Sciatic nerve (tissue), 2 donors: Measurements from ENCODE around the gene SZRD1. TPM values are rescaled to one million over a fixed set of nuclear protein-coding genes. Genes with fewer than 3 reads are reported as not detected.

Source experiments
- ATAC-seq: fragments of 200-7000 bp; cut with Tn5 transposase; one replicate; pipeline ENCODE4 v1.9.1; 2020; ENCODE audit warnings: mild to moderate bottlenecking, moderate library complexity
- DNase-seq: peaks from one replicate; pipeline ENCODE4 v3.0.0-alpha.2; 2020; ENCODE audit warnings: low spot score
- intact Hi-C: fragments of 100-400 bp; cut with DNase I; formaldehyde crosslinking; loops from one replicate; pipeline ENCODE4 v1.14.2; 2022
- total RNA-seq: library from RNA; stranded (reverse); fragmentation: NEBNext Ultra II Directional; extraction: Animal tissue kit (Norgen Biotek cat#: 25700); gene quantifications from one replicate; pipeline ENCODE4 v1.2.1, GENCODE V29; 2021
- donor health status: DM: no; HTN: no; CAD: no.
- donor health status: DM: no; HTN: no; CAD: no.

The SZRD1 gene
- total RNA-seq, 1 donor from 2014 or later = 99.4 TPM

DNA sequence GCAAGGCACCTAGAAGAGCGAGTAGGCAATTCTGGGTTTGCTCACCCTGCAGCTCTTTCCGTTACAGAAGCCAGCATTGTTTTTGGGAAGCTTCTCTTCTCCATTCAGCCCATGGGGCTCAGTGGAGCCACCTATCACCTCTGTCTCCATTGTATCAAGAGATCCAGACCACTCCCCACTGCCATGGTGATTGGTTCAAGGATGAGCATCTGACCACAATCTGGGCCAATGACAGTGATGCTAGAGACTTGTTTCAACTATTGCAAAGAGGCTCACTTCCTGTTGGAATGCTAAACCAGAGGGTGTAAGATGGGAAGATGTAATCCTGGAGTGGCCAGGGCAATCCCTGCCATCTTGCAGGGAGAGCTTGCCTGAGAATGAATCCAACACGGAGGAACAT lies 63.6 kb downstream of the SZRD1 start:
- ATAC-seq = no peak
- DNase-seq = no peak
- intact Hi-C loops = no loop called here

DNA sequence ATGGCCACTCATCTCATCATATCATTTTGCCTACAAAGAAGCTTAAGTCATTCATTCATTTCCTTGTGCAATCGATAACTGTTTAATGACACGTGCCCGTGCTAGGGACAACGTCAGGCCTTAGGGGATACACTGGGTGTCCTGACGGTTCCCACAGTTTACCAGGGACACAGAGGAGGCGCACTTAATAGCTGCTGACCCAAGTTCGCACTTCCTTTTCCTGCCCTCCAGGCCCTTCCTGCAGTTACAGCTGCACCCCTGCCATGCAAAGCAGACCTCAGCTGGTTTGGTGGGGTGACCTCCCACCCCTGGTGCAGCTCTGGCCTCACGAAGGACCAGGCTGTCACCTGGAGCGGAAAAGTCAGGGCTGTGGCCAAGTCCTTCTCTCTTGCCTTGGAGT lies 66.0 kb downstream of the SZRD1 start:
- ATAC-seq = no peak
- DNase-seq = no peak
- intact Hi-C loops = no loop called here

DNA sequence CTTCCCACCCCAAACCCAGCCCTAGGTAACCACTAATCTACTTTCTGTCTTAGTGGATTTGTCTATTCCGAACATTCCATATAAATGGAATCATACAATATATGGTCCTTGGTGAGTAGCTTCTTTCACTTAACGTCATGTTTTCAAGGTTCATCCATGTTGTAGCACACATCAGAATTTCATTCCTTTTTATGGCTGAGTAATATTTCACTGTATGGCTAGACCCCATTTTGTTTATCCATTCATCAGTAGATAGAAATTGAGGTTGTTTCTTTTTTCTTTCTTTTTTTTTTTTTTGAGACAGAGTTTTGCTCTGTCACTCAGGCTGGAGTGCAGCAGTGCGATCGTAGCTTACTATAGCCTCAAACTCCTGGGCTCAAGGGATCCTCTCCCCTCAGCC lies 67.0 kb downstream of the SZRD1 start:
- intact Hi-C loops = no loop called here
- DNase-seq (no peak), ATAC-seq (no peak)

DNA sequence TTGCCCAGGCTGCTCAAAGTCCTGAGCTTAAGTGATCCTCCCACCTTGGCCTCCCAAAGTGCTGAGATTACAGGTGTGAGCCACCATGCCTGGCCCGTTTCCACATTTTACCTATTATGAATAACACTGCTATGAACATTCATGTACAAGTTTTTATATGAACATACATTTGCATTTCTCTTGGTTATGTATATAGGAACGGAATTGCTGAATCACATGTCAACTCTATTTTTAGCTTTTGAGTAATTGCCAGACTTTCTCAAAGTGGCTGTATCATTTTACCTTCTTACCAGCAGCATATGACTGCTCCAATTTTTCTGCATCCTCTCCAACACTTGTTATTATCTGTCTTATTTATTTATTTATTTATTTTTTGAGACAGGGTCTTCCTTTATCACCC lies 67.5 kb downstream of the SZRD1 start:
- ATAC-seq (no peak), DNase-seq (no peak)
- intact Hi-C loops = no loop called here

DNA sequence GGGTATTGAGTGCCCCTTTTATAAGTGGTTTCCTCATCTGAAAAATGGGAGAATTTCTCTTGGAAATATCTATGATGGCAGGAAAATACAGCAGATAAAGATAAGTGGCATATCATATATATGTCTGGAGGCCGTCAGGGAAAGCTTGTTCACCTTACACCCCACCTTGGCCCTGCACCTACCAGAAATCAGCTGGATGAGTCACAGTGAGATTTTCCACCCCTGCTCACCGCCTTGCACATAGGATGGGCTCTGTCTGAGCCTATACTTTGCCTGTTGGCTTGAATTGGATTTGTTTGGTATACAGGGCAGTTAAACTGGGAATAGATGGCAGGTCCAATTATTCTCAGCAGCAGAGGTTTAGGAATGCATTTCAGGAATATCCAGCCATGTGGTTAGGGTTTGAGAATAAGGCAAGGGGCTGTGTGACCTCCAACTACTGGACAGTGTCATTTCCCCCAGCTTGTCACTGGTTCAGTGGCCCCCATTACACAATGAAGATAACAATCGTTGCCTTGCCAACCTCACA lies 70.0 kb downstream of the SZRD1 start, which contains the start of gene SPATA21:
TSS of gene SPATA21 (minus strand) at position 479 of the 529 bp plus-strand sequence. CDS start 6,053 bp downstream, outside the sequence.
- ATAC-seq = no peak
- intact Hi-C loops = no loop called here

DNA sequence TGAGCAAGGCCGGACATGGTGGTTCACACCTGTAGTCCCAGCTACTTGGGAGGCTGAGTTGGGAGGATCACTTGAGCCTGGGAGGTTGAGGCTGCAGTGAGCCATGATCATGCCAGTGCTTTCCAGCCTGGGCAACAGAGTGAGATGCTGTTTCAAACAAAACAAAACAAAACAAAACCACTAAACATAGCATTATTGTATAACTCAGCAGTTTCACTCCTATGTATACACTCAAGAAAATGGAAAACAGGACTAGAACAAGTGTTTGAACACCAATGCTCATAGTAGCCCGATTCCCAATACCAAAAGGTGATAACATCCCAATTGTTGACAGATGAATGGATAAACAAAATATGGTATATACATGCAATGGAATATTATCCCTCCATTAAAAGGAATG lies 71.5 kb downstream of the SZRD1 start:
- intact Hi-C loops = no loop called here

More for the DNA sequence above, 70.0 kb downstream of the SZRD1 start, which contains the start of gene SPATA21:
- no peak for DNase-seq

DNA sequence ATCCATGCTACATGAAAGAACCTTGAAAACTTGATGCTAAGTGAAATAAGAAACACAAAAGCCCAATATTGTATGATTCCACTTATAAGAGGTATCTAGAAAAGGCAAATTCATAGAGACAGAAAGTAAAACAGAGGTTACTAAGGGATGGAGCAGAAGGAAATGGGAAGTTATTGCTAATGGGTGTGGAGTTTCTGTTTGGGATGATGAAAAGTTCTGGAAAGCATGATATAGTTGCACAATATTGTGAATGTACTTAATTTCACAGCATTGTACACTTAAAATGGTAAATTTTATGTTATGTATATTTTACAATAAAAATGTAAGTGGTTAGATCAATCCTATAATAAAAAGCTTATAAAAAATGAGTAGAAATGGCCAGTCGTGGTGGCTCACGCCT lies 71.9 kb downstream of the SZRD1 start:
- no peak for DNase-seq
- ATAC-seq = no peak
- intact Hi-C loops = no loop called here

More for the DNA sequence above, 71.5 kb downstream of the SZRD1 start:
- no peak for DNase-seq
- no peak for ATAC-seq

DNA sequence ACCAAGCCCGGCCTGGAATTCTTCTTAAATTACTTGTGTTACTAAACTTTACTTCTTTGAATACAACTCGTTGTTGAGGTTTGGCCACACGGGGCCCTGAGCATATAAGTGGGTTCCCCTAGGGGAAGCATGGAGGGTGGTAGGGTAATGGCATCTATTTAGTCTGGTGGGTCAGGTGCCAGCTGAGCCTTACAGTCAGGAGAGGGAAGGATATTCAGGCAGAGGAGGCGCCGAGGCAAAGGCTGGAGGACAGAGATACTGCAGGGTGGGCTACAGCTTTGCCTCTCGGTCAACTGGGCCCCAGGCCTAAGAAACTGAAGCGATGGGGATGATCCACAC lies 73.1 kb downstream of the SZRD1 start:
- intact Hi-C loops = no loop called here
- ATAC-seq = no peak
- DNase-seq = no peak

DNA sequence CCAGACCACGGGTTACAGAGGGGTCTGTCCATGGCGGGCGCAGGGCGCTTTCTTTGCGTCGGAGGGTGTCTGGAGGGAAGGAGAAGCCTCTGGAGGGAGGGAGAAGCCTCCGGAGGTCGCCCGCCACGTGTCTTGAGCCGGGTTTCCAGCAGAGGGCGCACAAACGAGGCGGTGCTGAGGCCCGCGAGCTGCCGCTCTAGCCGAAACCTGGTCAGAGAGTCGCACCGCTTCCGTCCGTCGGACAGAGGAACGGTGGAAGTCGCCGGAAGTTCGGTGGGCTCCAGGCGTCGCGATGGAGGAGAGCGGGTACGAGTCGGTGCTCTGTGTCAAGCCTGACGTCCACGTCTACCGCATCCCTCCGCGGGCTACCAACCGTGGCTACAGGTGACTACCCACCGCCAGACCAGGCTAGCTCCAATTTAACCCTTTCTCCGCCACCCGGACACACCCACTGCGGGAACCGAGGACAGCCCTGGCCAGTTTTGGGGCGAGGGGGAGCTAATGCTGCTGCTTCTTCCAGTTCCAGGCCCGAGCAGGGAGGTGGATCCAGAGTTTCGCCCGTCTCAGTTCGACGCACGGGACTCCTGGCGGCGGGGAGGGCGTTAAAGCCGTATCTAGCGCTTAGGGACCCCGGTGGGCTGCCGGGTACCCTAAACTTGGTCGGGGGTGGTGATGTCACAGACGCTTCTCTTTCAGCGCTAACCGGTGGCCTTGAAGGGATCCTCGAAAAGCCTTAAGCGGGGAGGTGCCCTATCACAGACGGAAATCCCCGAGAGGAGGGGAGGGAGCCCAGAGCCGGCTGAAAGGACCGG lies 73.6 kb downstream of the SZRD1 start, which contains the start of gene NECAP2:
TSS of gene NECAP2 (plus strand) at position 255 of the 812 bp plus-strand sequence. CDS start at position 293, 38 bp downstream.
- intact Hi-C loops = no loop called here
- peak; percentile 97 for ATAC-seq
- peak; percentile 97 for DNase-seq

DNA sequence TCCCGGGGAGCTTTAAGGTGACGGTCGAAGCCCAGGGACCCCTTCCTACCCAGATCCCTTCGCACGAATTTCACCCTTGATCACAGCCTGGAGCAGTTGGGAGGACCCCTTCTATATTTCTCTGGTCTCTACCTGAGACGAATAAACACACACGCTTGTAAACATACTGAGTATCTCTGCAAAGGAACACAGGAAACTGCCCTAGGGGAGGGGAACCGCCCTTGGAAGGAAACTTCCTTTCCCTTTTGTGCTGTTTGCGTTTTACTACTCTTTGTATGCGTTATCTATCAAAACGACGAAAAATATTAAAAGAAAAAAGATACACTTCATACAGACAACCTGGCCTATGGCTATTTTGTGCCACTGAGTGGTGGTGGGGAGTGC lies 74.2 kb downstream of the SZRD1 start:
- intact Hi-C loops = no loop called here
- DNase-seq = no peak
- ATAC-seq = no peak

DNA sequence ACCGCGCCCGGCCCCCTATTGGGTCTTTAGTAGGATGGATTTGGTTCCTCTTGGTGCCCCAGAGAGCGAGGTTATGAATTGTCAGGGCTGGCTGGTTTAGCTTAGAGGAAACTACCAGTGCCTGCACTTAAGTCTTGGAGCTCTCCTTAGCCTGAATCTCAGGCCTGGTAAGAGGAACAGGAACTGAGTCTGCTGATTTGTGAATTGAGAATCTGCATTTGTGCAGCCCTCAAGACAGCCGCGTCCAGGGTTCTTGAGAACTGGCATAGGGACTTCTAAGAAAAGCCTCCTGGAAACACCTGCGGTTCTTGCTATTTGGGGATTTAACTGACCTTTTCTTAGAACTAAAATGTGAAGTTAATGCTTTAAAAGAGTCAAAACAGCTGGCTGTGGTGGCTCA lies 75.2 kb downstream of the SZRD1 start:
- intact Hi-C loops = no loop called here
- ATAC-seq (no peak), DNase-seq (no peak)

DNA sequence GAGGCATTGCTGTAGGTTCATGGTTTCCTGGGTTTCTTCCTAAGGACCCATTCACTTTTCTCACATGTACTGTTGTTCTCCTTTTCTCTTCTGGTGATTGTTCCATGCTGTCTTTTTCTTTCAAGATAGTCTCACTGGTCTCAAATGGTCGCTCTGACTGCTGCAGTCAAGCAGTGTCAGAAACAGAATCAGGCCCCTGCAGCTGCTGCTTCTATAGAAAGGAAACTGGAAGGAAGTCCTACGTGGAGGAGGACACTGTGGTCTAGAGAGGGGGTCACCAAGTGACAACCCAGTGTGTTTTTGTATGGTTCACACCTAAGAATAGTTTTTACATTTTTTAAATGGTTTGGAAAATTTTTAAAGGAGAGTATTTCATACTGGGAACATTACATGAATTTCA lies 75.9 kb downstream of the SZRD1 start:
- intact Hi-C loops = no loop called here
- no peak for DNase-seq
- ATAC-seq = no peak

DNA sequence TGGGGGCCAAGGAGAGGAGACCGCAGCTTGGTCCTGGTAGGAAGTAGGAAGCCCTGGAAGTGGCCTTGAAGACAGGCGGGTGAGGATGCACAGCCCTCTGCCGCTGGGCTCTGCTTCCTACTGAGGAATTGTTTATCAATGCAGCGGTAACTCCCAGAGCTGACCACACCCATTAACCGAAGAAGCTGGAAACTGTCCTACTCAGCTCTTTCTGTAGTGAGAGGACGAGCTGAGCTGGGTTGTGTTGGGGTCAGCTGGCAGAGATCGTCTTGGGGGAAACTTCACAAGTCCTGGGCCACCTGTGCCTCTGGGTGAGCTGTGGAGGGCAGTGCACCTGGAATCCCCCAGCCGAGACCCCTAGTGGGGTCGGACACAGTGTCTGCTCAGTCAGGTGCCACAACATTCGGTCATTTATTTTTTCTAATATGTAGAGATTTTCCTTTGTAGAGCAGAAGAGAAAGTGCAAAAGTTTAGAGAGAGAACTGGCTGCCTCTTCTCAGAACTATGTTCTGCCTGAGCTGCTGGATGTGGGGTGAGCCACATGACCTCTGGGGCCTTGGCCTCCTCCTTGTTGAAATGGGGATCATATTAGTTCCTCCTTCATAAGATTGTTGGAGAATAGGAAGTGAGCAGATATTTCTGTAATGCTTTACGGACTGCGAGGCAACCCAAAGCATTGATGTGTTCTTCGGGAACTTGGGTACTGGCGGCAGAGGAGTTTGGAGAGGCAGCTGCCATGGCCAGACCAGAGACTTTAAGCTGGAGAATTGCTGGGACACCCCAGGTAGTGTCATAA lies 77.1 kb downstream of the SZRD1 start:
- no peak for ATAC-seq
- intact Hi-C loops = no loop called here
- no peak for DNase-seq

DNA sequence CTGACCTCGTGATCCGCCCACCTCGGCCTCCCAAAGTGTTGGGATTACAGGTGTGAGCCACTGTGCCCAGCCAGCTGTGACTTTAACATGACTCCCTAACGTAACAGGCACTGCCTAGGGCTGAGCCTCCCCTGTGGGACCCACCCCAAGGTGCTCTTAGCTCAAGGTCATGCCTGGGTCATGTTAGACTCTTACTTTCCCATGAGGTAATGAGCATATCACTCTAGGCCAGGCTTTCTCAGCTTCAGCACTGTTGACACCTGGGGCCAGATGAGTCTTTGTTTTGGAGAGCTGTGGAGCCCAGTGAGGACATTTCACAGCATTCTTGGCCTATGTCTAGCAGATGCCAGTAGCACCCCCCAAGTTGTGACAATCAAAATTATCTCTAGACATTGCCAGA lies 78.0 kb downstream of the SZRD1 start:
- ATAC-seq (no peak), DNase-seq (no peak)
- intact Hi-C loops = no loop called here

DNA sequence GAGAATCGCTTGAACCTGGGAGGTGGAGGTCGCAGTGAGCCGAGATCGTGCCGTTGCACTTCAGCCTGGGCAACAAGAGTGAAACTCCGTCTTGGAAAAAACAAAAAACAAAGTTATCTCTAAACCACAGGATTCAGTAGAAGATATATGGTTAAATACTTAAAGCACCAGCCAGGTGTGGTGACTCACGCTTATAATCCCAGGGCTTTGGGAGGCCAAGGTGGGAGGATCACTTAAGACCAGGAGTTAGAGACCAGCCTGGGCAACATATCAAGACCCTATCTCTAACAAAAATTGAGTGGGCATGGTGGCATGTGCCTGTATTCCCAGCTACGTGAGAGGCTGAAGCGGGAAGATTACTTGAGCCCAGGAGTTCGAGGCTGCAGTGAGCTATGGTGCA lies 79.1 kb downstream of the SZRD1 start:
- no peak for ATAC-seq
- intact Hi-C loops = no loop called here

DNA sequence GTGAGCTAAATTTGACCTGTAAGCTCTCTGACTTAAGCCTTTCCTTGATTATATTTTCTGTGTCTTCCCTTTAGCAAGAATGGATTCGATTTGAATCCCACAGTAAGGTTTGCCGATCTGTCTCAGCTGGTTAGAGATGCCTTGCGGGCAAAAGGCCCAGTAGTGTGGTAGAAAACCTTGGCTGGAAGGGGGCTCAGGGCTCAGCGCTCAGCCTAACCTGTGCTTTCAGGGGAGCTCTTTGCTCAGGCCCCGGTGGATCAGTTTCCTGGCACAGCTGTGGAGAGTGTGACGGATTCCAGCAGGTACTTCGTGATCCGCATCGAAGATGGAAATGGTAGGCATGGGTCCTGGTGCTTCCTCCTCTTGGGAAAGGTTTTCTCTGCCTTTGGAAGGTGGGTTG lies 80.6 kb downstream of the SZRD1 start:
- ATAC-seq = no peak
- no peak for DNase-seq
- intact Hi-C loops = no loop called here

More for the DNA sequence above, 79.1 kb downstream of the SZRD1 start:
- DNase-seq = no peak
